ENCODE results near the gene ACP6. TPM values are rescaled to one million over a fixed set of nuclear protein-coding genes. Genes with fewer than 3 reads are reported as not detected.

The ACP6 gene
- total and polyA plus RNA-seq, 2 of the 13 experiments (the other 11 are each of a cell fraction or from before 2014, with no cell fraction given), result 18.1 to 33.7 TPM

DNA sequence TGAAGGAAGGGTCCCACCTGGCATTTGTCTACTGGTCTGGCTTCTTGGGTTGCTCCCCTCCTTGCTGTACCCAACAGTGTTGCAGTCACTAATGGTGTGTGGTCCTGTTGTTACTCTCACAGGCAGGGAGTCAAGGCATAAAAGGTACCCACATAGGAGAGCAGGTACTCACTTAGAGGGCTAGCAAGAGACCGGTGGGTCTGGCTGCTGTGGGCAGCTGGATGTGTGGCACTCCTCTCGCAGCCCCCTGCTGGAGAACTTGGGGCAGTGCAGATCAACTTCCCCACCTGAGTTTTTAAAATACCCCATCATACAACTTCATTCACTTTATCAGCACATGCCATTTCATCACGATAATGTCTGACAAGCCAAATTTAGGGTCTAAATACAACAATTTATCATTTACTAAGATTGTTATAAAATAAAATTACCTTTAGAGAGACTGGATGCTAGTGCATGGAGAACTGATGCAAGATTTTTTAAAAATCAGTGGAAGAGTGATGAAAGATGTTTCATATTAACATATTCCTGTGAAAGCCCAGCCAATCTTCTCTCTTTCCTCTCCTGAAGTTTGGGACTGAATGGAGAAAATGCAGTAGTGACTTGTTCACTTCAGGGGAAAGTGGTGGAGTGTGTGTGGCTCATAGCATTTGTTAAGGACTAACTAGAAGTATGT is 42.8 kb downstream of the ACP6 start:
- Histone ChIP-seq H3K4me2 (ENCODE audit: low read depth, low read length) (no peak overlapping the region), H3K4me1 (ENCODE audit: insufficient read depth, low read length) (peaks cover 45% of the 10 kb centered on the region), H3K9ac (ENCODE audit: insufficient read depth, low read depth, low read length) (no peak overlapping the region), H3K27ac (ENCODE audit: extremely low read length, insufficient read depth, low read length) (no peak overlapping the region), H2AFZ (ENCODE audit: low read length) (no peak overlapping the region), H3K4me3 (replicated peaks in 1 of 3; ENCODE audit: insufficient read depth in 1 of 3, low read depth in 2 of 3, low read length in 3 of 3) (no peak overlapping the region), H4K20me1 (ENCODE audit: insufficient read depth, low read length) (no peaks in the 10 kb centered on the region), H3K27me3 (ENCODE audit: control insufficient read depth in 1 of 2, insufficient read depth in 2 of 2, low read length in 2 of 2) (no peaks in the 10 kb centered on the region; a peak in 1 of 5 replicates), H3K36me3 (replicated peaks in 1 of 2; ENCODE audit: control insufficient read depth in 1 of 2, insufficient read depth in 2 of 2, low read length in 2 of 2) (peaks cover 5 to 9% of the 10 kb centered on the region in 2 experiments; a peak in 3 of 5 replicates), H3K9me3 (ENCODE audit: low read length) (no peaks in the 10 kb centered on the region), H3K79me2 (ENCODE audit: insufficient read depth, low read length) (no peaks in the 10 kb centered on the region)
- BruUV-seq (replicated peaks), result no TSS peak
- ChIA-PET POLR2A (no interaction called here), CTCF (ENCODE audit: low intra/inter-chr PET ratio, low total read pairs) (interaction anchor here (1.5 to 2.5 kb wide), 4 partner anchors 13 to 132 kb away, joined by 6 to 27 read pairs (median 13); no protein-coding TSS in a partner anchor)
- DNase-seq (ENCODE audit: low spot score) (peak; percentile 40), ATAC-seq (peak; percentile 80), FAIRE-seq (peak; percentile 58)
- in situ Hi-C loops (cut with HindIII; ENCODE audit: extremely low pct_ligation_motif_present, low pct_unique_long_range_greater_than_20kb), result loop anchor here (5.0 kb wide), 1 partner anchor 110 kb away; no protein-coding TSS in a partner anchor
- 20% methylated on average over 3 of the region's 3 CpGs for WGBS (ENCODE audit: low lambda C conversion rate)
- intact Hi-C loops (cut with micrococcal nuclease; ENCODE audit: unreplicated experiment), result loop anchor here (1.0 kb wide), 3 partner anchors 27 to 132 kb away; no protein-coding TSS in a partner anchor
- TF ChIP-seq GATAD2A (CRISPR knock-in tag; IDR thresholded peaks at IDR 0.05) (0 out of 2 replicates have a peak, but pooled peaks have one; percentile 14), IKZF5 (CRISPR knock-in tag; IDR thresholded peaks at IDR 0.05) (peak; percentile 41; the same call in 1 of the 2 replicates), SP1 (IDR thresholded peaks at IDR 0.05) (no peak), SP1 (CRISPR knock-in tag; IDR thresholded peaks at IDR 0.05) (no peak), GATA4 (IDR thresholded peaks at IDR 0.05; ENCODE audit: borderline replicate concordance, low read depth) (no peak), KLF16 (CRISPR knock-in tag; IDR thresholded peaks at IDR 0.05) (0 out of 4 replicates have a peak, but pooled peaks of 1 of the 2 experiments have one; percentile 12), NR2F2 (IDR thresholded peaks at IDR 0.05; ENCODE audit: borderline replicate concordance, low read depth) (no peak), EP300 (IDR thresholded peaks at IDR 0.05; ENCODE audit: low read depth in 2 of 2, low read length in 2 of 2) (no peak), EP300 (CRISPR knock-in tag; IDR thresholded peaks at IDR 0.05; ENCODE audit: borderline replicate concordance) (no peak), STAG1 (CRISPR knock-in tag; IDR thresholded peaks at IDR 0.05) (peak; percentile 67), ARHGAP35 (CRISPR knock-in tag; IDR thresholded peaks at IDR 0.05; ENCODE audit: borderline replicate concordance) (no peak), XRCC5 (optimal IDR thresholded peaks at IDR 0.05; ENCODE audit: low read length) (peak; percentile 77), SMC3 (IDR thresholded peaks at IDR 0.05; ENCODE audit: low read length) (peak; percentile 87), ZNF121 (CRISPR knock-in tag; IDR thresholded peaks at IDR 0.05) (peak; percentile 99), NAIF1 (CRISPR knock-in tag; IDR thresholded peaks at IDR 0.05; ENCODE audit: borderline replicate concordance) (peak; percentile 51; the same call in 1 of the 2 replicates), SMYD3 (CRISPR knock-in tag; IDR thresholded peaks at IDR 0.05) (no peak), HMGXB3 (CRISPR knock-in tag; IDR thresholded peaks at IDR 0.05; ENCODE audit: borderline replicate concordance) (no peak)
